ENCODE measurements around the gene RUSC1.
"Not testable (repeated sequence)": the region's sequence is repeated elsewhere in the genome, so short reads cannot be mapped to it uniquely, and the experiment has no call there.

Gene RUSC1

GRCh38 chr1:155286544-155286943 lies 34.1 kb upstream of the RUSC1 start:
- DNase-seq (ENCODE audit: low read depth) = no peak
- TF ChIP-seq, protein P1, sequence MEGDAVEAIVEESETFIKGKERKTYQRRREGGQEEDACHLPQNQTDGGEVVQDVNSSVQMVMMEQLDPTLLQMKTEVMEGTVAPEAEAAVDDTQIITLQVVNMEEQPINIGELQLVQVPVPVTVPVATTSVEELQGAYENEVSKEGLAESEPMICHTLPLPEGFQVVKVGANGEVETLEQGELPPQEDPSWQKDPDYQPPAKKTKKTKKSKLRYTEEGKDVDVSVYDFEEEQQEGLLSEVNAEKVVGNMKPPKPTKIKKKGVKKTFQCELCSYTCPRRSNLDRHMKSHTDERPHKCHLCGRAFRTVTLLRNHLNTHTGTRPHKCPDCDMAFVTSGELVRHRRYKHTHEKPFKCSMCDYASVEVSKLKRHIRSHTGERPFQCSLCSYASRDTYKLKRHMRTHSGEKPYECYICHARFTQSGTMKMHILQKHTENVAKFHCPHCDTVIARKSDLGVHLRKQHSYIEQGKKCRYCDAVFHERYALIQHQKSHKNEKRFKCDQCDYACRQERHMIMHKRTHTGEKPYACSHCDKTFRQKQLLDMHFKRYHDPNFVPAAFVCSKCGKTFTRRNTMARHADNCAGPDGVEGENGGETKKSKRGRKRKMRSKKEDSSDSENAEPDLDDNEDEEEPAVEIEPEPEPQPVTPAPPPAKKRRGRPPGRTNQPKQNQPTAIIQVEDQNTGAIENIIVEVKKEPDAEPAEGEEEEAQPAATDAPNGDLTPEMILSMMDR (conservative IDR thresholded peaks at IDR 0.05; ENCODE audit: low read length) = no peak
- no peak overlapping the region for H3K4me3 ChIP-seq (ENCODE audit: low read length)

DNA sequence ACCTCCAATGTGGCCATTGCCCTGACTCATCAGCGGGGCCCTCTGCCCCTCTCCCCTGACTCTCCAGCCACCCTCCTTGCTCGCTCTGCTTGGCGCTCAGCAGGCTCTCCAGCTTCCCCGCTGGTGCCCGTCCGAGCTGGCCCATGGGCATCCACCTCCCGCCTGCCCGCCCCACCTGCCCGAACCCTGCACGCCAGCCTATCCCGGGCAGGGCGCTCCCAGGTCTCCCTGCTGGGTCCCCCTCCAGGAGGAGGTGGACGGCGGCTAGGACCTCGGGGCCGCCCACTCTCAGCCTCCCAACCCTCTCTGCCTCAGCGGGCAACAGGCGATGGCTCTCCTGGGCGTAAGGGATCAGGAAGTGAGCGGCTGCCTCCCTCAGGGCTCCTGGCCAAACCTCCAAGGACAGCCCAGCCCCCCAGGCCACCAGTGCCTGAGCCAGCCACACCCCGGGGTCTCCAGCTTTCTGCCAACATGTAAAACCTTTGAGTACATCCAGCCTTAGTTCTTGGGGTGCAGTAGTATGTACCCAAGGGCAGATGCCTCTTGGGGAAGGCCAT lies 32.6 kb upstream of the RUSC1 start:
- no peak for DNase-seq (ENCODE audit: low read depth)
- TF ChIP-seq, protein P1 (conservative IDR thresholded peaks at IDR 0.05; ENCODE audit: low read length) = no peak
- no peak overlapping the region for H3K4me3 ChIP-seq (ENCODE audit: low read length)

DNA sequence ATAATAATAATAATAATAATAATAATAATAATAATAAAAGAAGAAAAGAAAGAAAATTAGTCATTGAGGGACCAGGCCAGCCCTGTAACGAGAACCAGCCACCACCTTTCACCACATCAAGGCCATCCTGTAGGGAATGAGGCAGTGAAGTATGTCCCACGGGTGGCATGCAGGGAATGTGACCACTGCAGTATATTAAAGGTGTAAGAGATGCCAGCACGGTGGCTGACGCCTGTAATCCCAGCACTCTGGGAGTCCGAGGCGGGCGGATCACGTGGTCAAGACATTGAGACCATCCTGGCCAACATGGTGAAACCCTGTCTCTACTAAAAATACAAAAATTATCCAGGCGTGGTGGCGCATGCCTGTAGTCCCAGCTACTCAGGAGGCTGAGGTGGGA lies 29.7 kb upstream of the RUSC1 start:
- H3K4me3 ChIP-seq (ENCODE audit: low read length); DNase-seq (ENCODE audit: low read depth): not testable (repeated sequence)

- no peak for DNase-seq (ENCODE audit: low read depth)
- no peak overlapping the region for H3K4me3 ChIP-seq (ENCODE audit: low read length)
- TF ChIP-seq, protein P1 (conservative IDR thresholded peaks at IDR 0.05; ENCODE audit: low read length) = no peak
Measured at GRCh38 chr1:155293086-155293749, 27.5 kb upstream of the RUSC1 start.

DNA sequence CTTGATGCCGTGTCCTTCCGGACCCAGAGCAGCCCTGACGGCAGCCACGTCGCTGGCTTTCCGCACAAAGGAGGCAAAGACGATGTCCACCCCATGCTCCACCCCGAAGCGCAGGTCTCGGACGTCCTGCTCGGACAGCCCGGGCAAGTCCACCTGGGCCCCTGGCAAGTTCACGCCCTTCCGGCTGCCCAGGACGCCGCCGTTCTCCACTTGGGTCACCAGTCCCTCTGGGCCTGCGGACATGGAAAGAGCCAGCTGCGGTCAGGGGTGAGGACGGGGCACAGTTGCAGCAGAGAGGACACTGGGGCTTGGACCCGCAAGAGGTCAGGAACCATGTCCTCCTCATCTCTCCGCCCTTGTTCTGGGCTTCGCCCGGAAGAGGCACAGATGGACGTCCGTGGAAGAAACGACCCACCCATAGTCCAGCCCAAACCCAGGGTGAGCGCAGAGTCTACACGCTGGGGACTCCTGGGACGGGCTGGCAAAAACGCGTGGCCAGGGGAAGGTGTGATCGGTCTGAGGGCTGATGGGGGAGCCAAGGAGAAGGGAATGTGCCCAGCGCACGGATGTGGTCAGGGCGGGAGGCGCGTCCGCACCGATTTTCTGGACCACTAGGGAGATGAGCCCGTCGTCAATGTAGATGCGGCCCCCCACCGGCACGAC lies 26.0 kb upstream of the RUSC1 start:
- no peak overlapping the region for H3K4me3 ChIP-seq (ENCODE audit: low read length)
- no peak for DNase-seq (ENCODE audit: low read depth)
- TF ChIP-seq, protein P1 (conservative IDR thresholded peaks at IDR 0.05; ENCODE audit: low read length) = no peak

GRCh38 chr1:155295183-155295941 lies 25.3 kb upstream of the RUSC1 start:
- H3K4me3 ChIP-seq (ENCODE audit: low read length) = no peak overlapping the region
- TF ChIP-seq, protein P1 (conservative IDR thresholded peaks at IDR 0.05; ENCODE audit: low read length) = no peak
- DNase-seq (ENCODE audit: low read depth) = no peak

- TF ChIP-seq, protein P1 (conservative IDR thresholded peaks at IDR 0.05; ENCODE audit: low read length) = no peak
- no peak overlapping the region for H3K4me3 ChIP-seq (ENCODE audit: low read length)
- no peak for DNase-seq (ENCODE audit: low read depth)
Measured at GRCh38 chr1:155295942-155296267, 24.8 kb upstream of the RUSC1 start.
